ENCODE measurements around the gene PAXIP1.

DNA sequence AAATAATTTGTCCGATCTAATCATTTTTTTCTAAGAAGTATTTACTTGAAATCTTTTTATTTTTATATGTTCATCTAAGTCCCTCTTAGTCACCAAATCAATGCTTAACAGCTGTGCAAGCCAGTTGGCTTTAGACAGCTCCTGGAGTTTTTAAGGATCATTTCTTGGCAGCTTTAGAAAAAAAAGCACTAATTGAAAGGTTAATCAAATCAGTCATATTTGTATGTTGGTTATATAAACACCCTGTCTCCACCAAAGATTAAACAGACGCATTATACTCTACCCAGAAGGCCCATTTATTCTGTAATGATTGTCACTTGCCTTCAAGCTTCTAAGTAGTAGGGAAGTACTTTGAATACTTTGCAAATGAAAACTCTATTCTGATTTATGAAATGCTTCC is 60.2 kb downstream of the PAXIP1 start:
- TF ChIP-seq POLR2A (IDR thresholded peaks at IDR 0.05): no peak
- no peak for TF ChIP-seq POLR2AphosphoS5 (IDR thresholded peaks at IDR 0.05)

Data from sigmoid colon (tissue), 4 donors.